HG03108 (cell line): ENCODE measurements around the gene BAG5.

ENCODE experiments used
- ATAC-seq: cut with Tn5 transposase; IDR thresholded peaks from one replicate; pipeline ENCODE4 v1.9.1; 2021; ENCODE audit warnings: moderate library complexity; ENCODE audit not compliant: unreplicated experiment

Gene BAG5

GRCh38 chr14:103547941-103548462 is 14.5 kb downstream of the BAG5 start:
- ATAC-seq = no peak

DNA sequence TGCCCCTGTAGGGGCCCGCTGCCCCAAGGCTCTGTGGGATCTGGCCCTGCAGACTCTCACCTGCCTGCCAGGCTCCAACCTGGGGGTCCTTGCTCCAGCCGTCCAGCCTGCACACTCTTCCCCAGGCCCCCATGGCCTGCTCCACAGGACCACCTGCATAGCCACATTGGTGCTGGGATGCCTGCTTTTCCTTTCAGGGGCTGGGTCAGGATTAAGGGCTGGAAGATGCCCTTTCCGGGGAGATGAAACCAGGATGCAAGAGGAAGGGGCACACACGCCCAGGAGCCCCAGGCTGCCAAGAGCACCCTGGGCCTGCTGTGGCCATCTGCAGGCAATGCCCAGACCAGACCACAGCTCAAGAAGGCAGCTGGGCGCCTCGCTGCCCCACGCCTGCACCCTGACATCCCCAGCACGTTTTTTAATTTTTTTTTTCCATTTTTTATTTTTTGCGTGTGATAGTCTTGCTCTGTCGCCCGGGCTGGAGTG is 15.0 kb downstream of the BAG5 start:
- ATAC-seq = no peak

GRCh38 chr14:103546652-103547454 is 15.6 kb downstream of the BAG5 start:
- ATAC-seq = no peak

DNA sequence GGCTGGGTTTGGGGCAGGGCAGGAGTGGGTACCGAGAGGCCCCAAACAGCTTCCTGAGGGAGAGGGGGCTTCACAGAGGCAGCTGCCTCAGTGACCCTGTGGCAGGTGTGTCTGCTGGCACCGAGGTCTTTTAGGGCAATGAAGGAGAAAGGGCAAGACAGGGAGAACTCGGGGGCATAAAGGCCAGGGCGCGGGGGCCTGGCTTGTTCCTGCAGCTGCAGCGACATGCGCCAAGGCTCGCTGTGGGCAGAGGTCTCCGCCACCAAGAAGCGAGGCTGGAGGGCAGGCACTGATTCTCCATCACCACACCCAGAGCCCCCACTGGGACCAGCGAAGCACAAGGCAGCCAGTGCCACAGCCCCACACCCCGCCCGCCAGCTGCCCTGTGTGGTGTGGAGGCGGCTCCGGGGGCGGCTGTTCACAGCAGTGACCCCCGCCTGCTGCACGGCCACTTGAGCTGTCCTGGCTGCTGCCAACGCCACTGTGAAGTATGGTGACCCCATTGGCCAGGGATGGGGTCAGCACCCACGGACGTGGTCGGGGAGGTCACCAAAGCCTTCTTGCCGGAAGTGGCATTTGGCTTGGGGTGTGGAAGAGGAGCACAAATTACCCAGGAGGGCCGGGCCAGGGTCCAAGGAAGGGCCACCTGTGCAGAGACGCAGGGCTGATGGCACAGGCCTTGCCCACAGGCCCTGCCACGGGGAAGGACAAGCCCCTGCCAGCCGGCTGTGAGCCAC is 16.4 kb downstream of the BAG5 start:
- no peak for ATAC-seq

DNA sequence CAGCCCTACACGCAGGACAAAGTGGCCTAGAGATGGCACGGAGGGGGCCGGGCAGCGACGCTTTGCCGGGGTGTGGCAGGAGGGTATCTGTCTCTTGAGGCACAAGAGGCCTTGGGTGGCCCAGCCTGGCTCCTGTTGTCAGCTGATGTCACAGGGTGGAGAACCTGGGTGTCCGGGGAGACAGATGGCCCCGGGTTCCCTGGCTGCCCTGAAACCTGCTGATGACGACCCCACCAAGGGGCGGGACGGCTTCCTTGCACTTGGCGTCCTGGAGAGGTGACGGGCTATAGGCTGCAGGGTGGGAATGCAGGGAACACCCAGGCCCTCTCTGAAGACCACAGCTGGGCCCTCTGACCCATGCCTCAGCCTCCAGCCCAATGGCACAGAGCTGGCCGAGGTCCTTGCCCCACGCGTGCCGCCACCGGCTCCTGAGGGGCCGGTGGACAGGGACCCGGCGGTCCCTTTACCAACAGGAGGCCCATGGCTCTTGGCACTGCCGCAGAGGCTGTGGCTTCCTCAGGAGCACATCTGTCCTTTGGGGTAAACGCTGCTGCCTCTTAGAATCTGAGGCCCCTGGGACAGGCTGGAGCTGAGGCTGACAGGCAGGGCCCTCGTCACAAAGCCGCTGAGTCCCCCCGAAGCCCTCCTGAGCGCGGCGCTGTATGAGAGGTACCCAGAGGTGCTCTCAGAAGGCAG is 17.1 kb downstream of the BAG5 start:
- ATAC-seq = no peak

- no peak for ATAC-seq
Measured at GRCh38 chr14:103544388-103545218, 17.9 kb downstream of the BAG5 start.

GRCh38 chr14:103543721-103544387 is 18.6 kb downstream of the BAG5 start:
- ATAC-seq = no peak

GRCh38 chr14:103543140-103543539 is 19.3 kb downstream of the BAG5 start:
- no peak for ATAC-seq

DNA sequence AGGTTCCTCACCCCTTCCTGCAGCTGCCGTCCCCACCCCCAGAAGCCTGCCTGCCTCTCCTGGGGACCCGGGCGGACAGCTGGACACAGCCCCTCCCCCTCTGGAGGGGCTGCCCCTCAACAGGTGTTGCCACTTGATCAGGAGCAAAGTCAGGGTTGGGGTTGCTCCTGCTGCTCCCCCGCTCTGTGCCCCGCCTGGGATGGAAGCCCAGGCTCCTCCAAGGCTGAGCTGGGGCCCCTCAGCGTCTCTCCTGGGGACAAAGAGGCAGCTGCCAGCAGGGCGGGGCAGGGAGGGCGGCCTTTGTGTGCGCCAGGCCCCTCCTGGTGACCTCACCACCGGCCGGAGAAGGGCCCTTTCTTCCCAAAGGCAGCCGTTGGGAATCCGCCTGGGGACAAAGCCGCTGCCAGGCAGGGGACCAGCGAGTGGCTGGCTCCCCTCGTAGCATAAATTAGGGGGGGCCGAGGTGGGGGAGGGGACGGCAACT is 19.8 kb downstream of the BAG5 start:
- ATAC-seq = no peak

DNA sequence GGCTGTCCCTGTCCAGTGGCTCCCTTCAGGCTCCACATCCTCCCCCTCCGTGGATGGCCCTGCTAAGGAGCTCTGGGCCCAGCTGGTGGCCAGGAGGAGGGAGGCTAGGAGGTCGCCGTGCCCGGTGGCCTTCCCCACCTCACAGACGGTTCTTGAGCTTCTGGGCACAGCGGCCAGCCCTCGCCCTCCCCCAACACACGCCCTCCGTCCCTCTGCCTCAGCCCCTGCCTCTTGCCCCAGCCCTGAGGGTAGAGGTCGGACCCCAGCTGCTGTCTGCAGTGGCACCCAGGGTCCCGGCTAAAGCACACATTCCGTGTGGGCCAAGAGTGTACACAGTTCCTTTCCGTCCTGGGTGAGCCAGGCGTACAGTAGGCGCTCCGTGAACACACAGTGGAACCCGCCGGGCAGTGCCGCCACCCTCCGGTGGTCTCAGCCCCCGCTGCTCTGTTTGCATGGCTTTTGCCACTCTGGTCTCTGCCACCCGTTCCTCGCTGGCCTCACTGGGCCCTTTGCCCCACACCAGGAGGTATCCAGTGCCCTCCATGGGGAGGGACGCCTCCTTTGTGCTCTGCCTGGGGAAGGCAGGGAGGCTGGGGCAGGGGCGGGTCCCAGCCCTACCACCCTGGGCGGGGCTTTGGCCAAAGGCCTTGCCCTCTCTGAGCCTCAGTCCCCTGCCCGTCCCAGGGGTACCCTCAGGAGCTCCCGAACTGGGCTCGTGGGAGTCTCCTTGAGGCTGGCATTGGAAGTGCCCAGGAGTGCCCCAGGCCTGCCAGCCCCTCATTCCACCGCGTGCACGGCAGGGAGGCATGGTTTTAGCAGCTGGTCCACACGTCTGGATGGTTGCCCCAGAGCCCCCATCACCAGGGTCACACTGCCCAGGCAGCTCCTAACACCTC is 20.5 kb downstream of the BAG5 start:
- ATAC-seq = no peak

GRCh38 chr14:103540821-103541708 is 21.4 kb downstream of the BAG5 start:
- no peak for ATAC-seq

DNA sequence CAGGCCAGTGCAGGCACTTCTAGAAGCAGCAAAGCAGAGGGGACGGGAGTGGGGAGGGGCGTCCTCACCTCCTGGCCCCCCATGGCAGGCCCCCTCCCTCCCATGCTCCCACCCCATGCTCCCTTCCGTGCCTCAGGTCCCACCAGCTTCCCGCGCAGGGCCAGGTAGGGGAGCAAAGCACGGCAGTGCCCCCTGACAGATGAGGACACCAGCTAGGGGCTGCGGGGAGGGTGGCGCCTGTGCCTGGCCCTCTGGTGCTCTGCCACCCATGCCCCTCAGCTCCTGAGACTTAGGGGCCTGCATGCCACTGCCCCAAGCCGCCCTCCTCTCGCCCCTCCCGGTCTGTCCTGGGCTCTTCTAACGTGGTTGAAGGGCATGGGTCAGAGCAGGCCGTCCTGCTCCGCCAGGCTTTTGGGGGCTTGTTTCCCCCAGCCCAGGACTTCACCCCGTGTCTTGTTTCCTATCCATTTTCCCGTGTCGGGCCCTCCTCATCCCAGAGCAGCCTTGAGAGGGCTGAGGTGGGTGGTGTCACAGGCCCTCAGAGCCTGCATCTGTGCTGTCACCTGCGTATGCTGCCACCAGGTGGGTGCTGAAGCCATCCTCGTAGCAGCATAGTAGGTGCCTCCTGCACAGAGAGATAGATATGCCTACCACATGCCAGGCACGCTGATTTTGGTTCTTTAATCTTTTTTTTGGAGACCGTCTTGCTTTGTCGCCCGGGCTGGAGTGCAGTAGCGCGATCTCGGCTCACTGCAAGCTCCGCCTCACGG is 23.2 kb downstream of the BAG5 start:
- ATAC-seq = no peak

- ATAC-seq = no peak
Measured at GRCh38 chr14:103538291-103539055, 24.0 kb downstream of the BAG5 start.

- no peak for ATAC-seq
Measured at GRCh38 chr14:103537175-103537990, 25.1 kb downstream of the BAG5 start.

DNA sequence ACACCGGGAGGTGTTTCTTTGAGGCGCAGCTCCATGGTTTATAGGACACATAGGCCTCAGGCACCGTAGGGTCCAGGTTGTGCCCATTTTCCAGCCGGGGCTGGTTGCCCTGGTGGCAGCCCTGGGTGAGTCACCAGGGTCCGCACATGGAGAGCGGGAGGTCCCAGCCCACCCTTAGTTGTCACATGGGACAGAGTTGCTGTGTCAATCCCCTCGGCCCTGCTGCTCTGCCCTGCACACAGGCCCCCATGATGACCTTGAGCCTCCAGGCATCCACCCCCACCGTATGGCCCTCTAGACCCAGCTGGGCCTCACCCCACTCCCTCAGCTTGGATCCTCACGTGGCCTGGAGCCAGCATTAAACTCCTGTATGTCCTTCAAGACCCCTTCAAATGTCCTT is 25.8 kb downstream of the BAG5 start:
- ATAC-seq = no peak
